Testis (tissue), 2 donors: ENCODE results near the gene COL4A2.

Experiments used
- CTCF ChIP-seq, 3 experiments: fragments of 450-650 bp in 2 of 3; fragments of 200-600 bp in 1 of 3; sonication (generic) in 1 of 3; IDR thresholded peaks; one replicate each; pipeline ENCODE4 v1.5.1; 2016 to 2019; ENCODE audit warnings: antibody characterized with exemption in 3 of 3, mild to moderate bottlenecking in 2 of 3, moderate library complexity in 1 of 3
- POLR2A ChIP-seq: fragments of 450-650 bp; IDR thresholded peaks from one replicate; pipeline ENCODE4 v1.6.1; 2017; ENCODE audit warnings: antibody characterized with exemption, mild to moderate bottlenecking, moderate library complexity

DNA sequence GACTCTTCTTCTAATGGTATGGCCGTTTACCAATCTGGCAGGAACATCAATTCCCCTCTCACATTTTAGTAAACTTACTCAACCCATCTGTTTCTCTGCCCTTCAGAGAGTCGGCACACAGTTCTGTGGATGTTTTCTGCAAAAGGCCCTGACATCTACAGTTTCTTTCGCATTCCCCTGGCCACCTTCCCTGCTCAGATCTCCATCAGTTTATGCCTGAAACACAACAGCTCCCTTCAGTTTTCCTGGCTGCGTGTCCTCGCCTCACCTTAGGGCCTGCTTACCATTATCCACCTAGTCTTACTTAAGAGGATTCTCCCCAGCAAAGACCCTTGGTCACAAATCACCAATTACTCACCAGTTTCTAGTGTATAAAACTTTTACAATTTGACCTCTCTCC, 25.3 kb upstream of the COL4A2 start:
- TF ChIP-seq CTCF (IDR thresholded peaks at IDR 0.05) (no peak), POLR2A (no peak)
